Glutamatergic neuron (in vitro differentiated cells): ENCODE data around the gene PTPN23. TPM values are rescaled to one million over a fixed set of nuclear protein-coding genes. Genes with fewer than 3 reads are reported as not detected.
"Not testable (repeated sequence)": the region's sequence is repeated elsewhere in the genome, so short reads cannot be mapped to it uniquely, and the experiment has no call there.

Experiments used
- DNase-seq: peaks from one replicate; pipeline ENCODE4 v3.0.0; 2022
- H3K27ac Mint-ChIP-seq: one replicate; pipeline ENCODE4 v1.8.0; 2020; ENCODE audit warnings: mild to moderate bottlenecking, mixed read lengths, inconsistent platforms; ENCODE audit not compliant: unreplicated experiment
- H3K27me3 Mint-ChIP-seq: one replicate; pipeline ENCODE4 v1.8.0; 2020; ENCODE audit warnings: mild to moderate bottlenecking, moderate library complexity, mixed read lengths, inconsistent platforms; ENCODE audit not compliant: unreplicated experiment
- H3K36me3 Mint-ChIP-seq: one replicate; pipeline ENCODE4 v1.8.0; 2020; ENCODE audit warnings: mild to moderate bottlenecking, mixed read lengths, inconsistent platforms; ENCODE audit not compliant: unreplicated experiment
- H3K4me1 Mint-ChIP-seq: one replicate; pipeline ENCODE4 v1.8.0; 2020; ENCODE audit warnings: mild to moderate bottlenecking, low read depth, mixed read lengths, inconsistent platforms; ENCODE audit not compliant: unreplicated experiment
- H3K4me3 Mint-ChIP-seq: one replicate; pipeline ENCODE4 v1.8.0; 2020; ENCODE audit warnings: mild to moderate bottlenecking, mixed read lengths, inconsistent platforms; ENCODE audit not compliant: unreplicated experiment
- H3K9me3 Mint-ChIP-seq: one replicate; pipeline ENCODE4 v1.8.0; 2020; ENCODE audit warnings: mild to moderate bottlenecking, moderate library complexity, mixed read lengths, inconsistent platforms; ENCODE audit not compliant: unreplicated experiment
- total RNA-seq: library from RNA; stranded (reverse); fragmentation: NEBNext Ultra II Directional; extraction: Animal tissue kit (Norgen Biotek cat#: 25700); gene quantifications from one replicate; pipeline ENCODE4 v1.2.1, GENCODE V29; 2021; ENCODE audit not compliant: unreplicated experiment
- TF ChIP-seq, protein P1 (sequence below): fragments of 200-600 bp; sonication (generic); IDR thresholded peaks from one replicate; pipeline ENCODE4 v1.5.0; 2021; ENCODE audit not compliant: partially characterized antibody, unreplicated experiment

Gene PTPN23
- total RNA-seq, 1 donor from 2014 or later: 71.0 TPM

- no peak overlapping the region for H3K4me3 Mint-ChIP-seq
- H3K9me3 Mint-ChIP-seq: peaks cover 2% of the 10 kb centered on the region
- H3K27me3 Mint-ChIP-seq: no peaks in the 10 kb centered on the region
- H3K4me1 Mint-ChIP-seq: peaks cover 6% of the 10 kb centered on the region
- TF ChIP-seq, protein P1, sequence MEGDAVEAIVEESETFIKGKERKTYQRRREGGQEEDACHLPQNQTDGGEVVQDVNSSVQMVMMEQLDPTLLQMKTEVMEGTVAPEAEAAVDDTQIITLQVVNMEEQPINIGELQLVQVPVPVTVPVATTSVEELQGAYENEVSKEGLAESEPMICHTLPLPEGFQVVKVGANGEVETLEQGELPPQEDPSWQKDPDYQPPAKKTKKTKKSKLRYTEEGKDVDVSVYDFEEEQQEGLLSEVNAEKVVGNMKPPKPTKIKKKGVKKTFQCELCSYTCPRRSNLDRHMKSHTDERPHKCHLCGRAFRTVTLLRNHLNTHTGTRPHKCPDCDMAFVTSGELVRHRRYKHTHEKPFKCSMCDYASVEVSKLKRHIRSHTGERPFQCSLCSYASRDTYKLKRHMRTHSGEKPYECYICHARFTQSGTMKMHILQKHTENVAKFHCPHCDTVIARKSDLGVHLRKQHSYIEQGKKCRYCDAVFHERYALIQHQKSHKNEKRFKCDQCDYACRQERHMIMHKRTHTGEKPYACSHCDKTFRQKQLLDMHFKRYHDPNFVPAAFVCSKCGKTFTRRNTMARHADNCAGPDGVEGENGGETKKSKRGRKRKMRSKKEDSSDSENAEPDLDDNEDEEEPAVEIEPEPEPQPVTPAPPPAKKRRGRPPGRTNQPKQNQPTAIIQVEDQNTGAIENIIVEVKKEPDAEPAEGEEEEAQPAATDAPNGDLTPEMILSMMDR: no peak
- DNase-seq: no peak
- no peak overlapping the region for H3K27ac Mint-ChIP-seq
- peaks cover 3% of the 10 kb centered on the region for H3K36me3 Mint-ChIP-seq
Measured at GRCh38 chr3:47443611-47443995, 62.8 kb downstream of the PTPN23 start.

DNA sequence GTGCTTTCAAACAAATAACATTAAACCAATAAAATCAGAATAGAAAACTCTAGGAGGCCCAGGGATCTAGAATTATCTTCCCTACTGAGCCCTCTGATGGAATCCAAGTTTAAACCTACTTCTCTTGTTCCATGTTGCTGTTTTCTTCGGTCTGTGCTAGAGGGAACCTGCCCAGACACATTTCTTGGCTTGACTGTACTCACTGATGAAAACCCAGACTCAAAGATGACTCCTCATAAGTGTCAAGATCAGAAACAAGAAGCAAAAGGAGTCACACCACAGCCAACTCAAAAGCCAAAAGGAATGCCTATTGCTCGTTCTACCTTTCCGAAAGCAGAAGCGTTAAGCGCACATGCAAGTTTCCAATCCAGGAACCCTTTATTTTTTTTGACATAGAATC, 63.3 kb downstream of the PTPN23 start:
- DNase-seq: no peak

GRCh38 chr3:47452453-47453215, 71.8 kb downstream of the PTPN23 start:
- H3K4me3 Mint-ChIP-seq: no peak overlapping the region
- H3K27me3 Mint-ChIP-seq: no peaks in the 10 kb centered on the region
- peaks cover 4% of the 10 kb centered on the region for H3K36me3 Mint-ChIP-seq
- no peaks in the 10 kb centered on the region for H3K4me1 Mint-ChIP-seq
- no peak overlapping the region for H3K27ac Mint-ChIP-seq
- no peak for DNase-seq
- TF ChIP-seq, protein P1: no peak
- no peaks in the 10 kb centered on the region for H3K9me3 Mint-ChIP-seq

More for the DNA sequence above, 63.3 kb downstream of the PTPN23 start:
- TF ChIP-seq, protein P1: no peak
- Mint-ChIP-seq H3K4me1 (peaks cover 6% of the 10 kb centered on the region), H3K27ac (no peak overlapping the region), H3K9me3 (peaks cover 2% of the 10 kb centered on the region), H3K4me3 (no peak overlapping the region), H3K27me3 (no peaks in the 10 kb centered on the region), H3K36me3 (peaks cover 4% of the 10 kb centered on the region)

GRCh38 chr3:47455806-47456452, 75.1 kb downstream of the PTPN23 start:
- no peak for DNase-seq
- TF ChIP-seq, protein P1: no peak
- Mint-ChIP-seq H3K4me3 (no peak overlapping the region), H3K27ac (no peak overlapping the region), H3K4me1 (no peaks in the 10 kb centered on the region), H3K9me3 (no peaks in the 10 kb centered on the region), H3K36me3 (peaks cover 7% of the 10 kb centered on the region), H3K27me3 (no peaks in the 10 kb centered on the region)

DNA sequence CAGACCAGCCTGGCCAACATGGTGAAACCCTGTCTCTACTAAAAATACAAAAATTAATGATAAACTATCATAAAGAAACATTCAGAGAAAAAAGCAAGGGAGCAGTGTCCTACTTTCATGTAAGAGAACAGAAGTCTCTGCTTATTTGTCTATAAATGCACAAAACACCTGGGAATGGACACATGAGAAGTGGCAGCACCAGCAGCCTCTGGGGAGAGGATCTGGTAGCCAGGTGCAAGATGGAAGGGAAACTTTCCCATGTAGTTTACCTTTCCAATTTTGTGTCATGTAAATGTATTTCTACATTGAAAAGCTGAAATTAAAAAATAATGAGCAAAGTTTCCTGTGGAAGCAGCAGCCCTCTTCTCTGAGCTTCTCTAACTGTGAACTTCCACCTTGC, 76.2 kb downstream of the PTPN23 start:
- H3K27me3 Mint-ChIP-seq: no peaks in the 10 kb centered on the region
- no peak for DNase-seq
- peaks cover 7% of the 10 kb centered on the region for H3K36me3 Mint-ChIP-seq
- no peak overlapping the region for H3K4me3 Mint-ChIP-seq
- H3K9me3 Mint-ChIP-seq: no peaks in the 10 kb centered on the region
- no peak overlapping the region for H3K27ac Mint-ChIP-seq
- TF ChIP-seq, protein P1: no peak
- H3K4me1 Mint-ChIP-seq: no peaks in the 10 kb centered on the region

GRCh38 chr3:47459534-47460085, 78.8 kb downstream of the PTPN23 start:
- not testable (repeated sequence) for H3K27ac Mint-ChIP-seq, H3K4me1 Mint-ChIP-seq, H3K36me3 Mint-ChIP-seq, DNase-seq, H3K27me3 Mint-ChIP-seq, H3K9me3 Mint-ChIP-seq, H3K4me3 Mint-ChIP-seq
